GM12891 (cell line): Measurements from ENCODE around the gene RASSF9.

Experiments
- PAX5 ChIP-seq: IDR thresholded peaks from 2 replicates; pipeline ENCODE4 v1.6.1; 2011; ENCODE audit warnings: low read length, moderate library complexity, mild to moderate bottlenecking; ENCODE audit not compliant: insufficient read depth, severe bottlenecking
- POLR2A ChIP-seq: IDR thresholded peaks from 2 replicates; pipeline ENCODE4 v1.6.1; 2011; ENCODE audit warnings: low read depth, low read length, control low read depth
- POLR2AphosphoS5 ChIP-seq: IDR thresholded peaks from 2 replicates; pipeline ENCODE4 v1.6.1; 2011; ENCODE audit warnings: low read depth, low read length, control low read depth
- POU2F2 ChIP-seq: IDR thresholded peaks from 2 replicates; pipeline ENCODE4 v1.6.1; 2011; ENCODE audit warnings: low read depth, mild to moderate bottlenecking, control low read depth, low read length, moderate library complexity
- SPI1 ChIP-seq: IDR thresholded peaks from 2 replicates; pipeline ENCODE4 v1.6.1; 2011; ENCODE audit warnings: low read depth, low read length, control low read depth
- TAF1 ChIP-seq: IDR thresholded peaks from 2 replicates; pipeline ENCODE4 v1.6.1; 2011; ENCODE audit warnings: low read depth, low read length, control low read depth

GRCh38 chr12:85836197-85837090 is at the start of gene RASSF9:
- no peak for TF ChIP-seq POLR2A
- TF ChIP-seq POLR2AphosphoS5 = no peak
- no peak for TF ChIP-seq TAF1
- no peak for TF ChIP-seq PAX5
- no peak for TF ChIP-seq POU2F2
- no peak for TF ChIP-seq SPI1
